HG02759 (cell line): ENCODE data around the gene APBA1.

ENCODE experiments used
- ATAC-seq: cut with Tn5 transposase; IDR thresholded peaks from one replicate; pipeline ENCODE4 v1.9.1; 2021; ENCODE audit warnings: mild to moderate bottlenecking, moderate library complexity; ENCODE audit not compliant: unreplicated experiment

Gene APBA1

DNA sequence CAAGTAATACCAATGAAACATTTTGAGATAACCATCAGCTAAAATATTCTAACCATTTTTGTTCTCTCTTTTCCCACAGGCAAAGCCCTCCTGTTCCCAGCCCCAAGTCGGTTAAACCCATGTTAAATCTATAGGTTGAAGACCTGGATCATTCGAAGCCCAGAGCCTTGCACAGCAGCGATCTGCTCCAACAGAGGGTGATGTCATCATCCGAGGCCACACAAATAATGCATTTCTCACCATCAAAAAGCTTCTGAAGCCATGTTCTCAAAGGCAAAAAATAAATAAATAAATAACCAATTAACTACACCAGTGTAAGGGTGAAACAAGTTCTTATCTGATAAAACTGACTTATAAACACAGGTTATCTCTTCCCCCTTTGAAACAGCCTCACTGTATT, 178.0 kb downstream of the APBA1 start:
- no peak for ATAC-seq

GRCh38 chr9:69486498-69486897, 185.7 kb downstream of the APBA1 start:
- no peak for ATAC-seq

GRCh38 chr9:69485466-69485865, 186.7 kb downstream of the APBA1 start:
- no peak for ATAC-seq

- no peak for ATAC-seq
Observed at GRCh38 chr9:69483886-69484422, 188.2 kb downstream of the APBA1 start.

GRCh38 chr9:69476797-69477196, 195.4 kb downstream of the APBA1 start:
- no peak for ATAC-seq

DNA sequence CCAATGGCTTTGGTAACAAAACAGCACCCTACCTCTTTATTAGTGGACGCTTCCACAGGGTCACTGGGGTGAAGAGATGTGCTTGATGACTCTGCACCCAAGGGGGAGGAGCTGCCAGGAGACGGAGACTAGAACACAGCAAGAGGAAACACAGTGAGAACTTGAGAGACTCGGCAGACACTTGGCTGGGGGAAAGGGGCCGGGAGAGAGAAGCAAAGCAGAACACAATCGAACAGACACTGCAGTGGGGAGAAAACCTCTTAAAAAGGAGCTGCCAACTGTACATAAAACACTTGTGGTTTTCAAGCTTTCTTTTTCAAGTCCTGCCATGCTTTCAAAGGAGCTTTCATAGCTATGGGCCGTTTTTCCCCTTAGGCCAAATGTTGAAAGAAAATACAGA, 196.2 kb downstream of the APBA1 start:
- no peak for ATAC-seq

- ATAC-seq = no peak
Observed at GRCh38 chr9:69474821-69475220, 197.3 kb downstream of the APBA1 start.

- no peak for ATAC-seq
Observed at GRCh38 chr9:69472101-69472620, 200.0 kb downstream of the APBA1 start.

DNA sequence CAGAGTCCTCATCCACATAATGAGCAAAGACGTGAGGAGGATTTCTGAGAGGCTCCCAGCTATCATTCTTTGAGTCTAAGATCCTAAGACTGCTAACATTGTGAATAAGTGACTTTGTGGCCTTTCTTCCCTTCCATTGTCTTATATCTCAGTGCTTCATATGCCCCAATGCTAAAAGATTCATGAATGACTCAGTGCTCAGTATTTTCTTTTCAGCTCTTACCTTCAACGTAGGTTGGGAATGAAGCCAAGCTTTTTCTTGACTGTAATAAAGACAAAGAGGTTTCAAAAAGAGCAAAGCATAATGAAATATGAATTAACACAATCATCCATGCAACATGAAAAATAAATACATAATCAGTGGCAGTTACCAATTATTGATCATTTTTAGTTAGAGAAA, 200.7 kb downstream of the APBA1 start:
- ATAC-seq = no peak

GRCh38 chr9:69470186-69470977, 201.8 kb downstream of the APBA1 start:
- ATAC-seq = no peak

DNA sequence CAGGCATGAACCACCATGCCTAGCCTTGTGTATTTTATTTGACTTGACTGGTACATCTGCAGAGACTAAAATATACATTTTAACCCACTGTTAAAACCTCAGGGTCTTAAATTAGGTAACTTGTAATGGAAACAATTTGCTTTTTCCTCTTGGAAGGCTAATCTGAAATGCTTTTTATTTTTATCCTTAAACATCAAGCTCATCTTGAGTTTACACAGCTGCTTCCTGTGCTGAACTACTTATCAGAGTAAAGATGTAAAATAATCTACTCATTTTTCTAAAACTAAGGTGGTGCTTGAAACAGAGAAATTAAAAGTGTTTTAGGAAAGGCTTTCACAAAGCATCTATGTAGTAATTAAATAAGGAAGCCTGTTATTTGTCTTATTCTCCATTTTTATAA, 203.0 kb downstream of the APBA1 start:
- no peak for ATAC-seq

GRCh38 chr9:69468380-69468779, 203.8 kb downstream of the APBA1 start:
- no peak for ATAC-seq

- ATAC-seq = no peak
Observed at GRCh38 chr9:69466151-69466550, 206.0 kb downstream of the APBA1 start.

DNA sequence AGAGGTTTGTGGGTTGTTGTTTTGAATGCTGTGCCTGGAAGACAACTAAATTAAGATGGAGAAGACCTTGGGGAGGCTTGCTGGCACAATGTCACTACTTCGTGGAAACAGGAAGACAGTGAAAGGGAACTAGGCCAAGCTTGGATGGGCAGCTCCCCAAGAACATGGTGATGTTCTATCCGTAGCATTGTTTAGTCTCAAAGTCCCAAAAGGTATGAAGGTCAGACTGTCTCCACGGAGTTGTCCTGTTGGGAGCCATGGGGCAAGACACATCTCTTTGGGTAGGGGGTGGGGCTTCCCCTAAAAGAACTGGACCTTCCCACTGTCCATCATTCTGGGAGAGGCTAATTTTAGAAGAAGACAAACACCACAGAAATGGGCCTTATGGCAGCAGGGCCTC, 206.7 kb downstream of the APBA1 start:
- ATAC-seq = no peak

- no peak for ATAC-seq
Observed at GRCh38 chr9:69463497-69464068, 208.6 kb downstream of the APBA1 start.

- ATAC-seq = no peak
Observed at GRCh38 chr9:69462394-69462793, 209.8 kb downstream of the APBA1 start.

DNA sequence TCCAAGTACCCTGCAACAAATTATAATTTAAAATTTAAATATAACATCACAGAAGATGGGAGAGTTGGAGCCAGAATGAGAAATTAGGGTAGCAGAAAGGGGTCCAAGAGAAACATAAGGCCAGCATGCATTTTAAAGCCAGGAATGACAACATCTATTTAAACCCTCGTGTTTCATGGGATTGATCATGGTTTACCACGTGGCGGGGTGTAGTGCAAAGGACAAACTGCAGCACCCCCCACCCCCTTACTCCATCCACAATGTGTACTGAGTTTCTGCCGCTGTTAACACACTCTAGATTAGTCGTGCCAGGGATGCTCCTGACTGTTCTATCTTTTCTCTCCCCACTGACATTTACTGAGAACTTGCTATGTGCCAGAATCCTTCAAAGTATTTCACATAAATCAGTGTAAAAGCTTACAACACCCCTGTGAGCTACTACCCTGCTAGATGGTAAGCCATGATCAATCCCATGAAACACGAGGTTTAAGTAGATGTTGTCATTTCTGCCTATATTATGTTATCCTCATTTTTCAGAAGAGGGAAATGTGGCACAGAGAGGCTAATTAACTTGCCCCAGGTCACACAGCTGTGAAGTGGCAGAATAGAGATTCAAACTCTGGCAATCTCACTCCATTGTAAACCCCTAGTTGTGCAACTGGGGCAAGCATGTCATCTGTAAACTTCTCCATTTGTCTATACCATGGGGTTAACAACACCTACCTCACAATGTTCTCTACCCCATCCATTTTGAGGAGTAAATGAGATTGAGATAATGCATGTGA, 210.9 kb downstream of the APBA1 start:
- ATAC-seq = no peak

DNA sequence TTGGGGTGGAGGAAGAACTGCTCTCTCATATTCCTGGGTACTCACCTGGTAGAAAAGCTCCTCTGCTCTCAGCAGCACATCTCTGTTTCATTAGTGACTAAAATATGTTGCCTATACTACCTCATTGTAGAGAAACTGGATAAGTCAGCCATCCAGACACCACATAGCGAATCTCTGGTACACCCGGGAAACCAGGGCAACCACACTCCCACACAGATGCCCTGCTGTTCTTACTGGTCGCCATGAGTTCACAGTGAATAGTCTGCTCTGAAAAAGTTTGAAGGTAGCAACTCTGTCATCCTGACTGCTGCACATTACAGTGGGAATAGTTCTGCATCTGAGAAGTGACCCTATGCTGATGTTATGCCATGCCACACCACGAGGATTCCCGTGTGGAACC, 212.2 kb downstream of the APBA1 start:
- no peak for ATAC-seq

DNA sequence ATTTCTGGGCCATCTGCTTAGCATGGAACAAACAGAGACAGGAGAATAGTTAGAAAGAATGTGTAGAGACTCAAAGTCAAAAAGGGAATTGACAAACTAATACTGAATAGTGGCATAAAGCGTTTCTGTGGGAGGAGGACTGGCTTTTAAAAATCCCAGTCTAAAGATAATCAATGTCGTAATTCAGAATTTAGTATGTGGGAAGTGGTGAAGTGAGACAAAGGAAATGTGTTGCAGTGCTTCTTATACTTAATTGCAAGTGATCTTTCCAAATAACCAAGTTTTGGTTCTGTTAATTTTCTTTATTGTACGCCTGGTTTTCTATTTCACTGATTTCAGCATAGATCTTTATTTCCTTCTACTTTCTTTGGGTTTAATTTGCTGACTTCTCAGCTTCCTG, 214.0 kb downstream of the APBA1 start:
- no peak for ATAC-seq

DNA sequence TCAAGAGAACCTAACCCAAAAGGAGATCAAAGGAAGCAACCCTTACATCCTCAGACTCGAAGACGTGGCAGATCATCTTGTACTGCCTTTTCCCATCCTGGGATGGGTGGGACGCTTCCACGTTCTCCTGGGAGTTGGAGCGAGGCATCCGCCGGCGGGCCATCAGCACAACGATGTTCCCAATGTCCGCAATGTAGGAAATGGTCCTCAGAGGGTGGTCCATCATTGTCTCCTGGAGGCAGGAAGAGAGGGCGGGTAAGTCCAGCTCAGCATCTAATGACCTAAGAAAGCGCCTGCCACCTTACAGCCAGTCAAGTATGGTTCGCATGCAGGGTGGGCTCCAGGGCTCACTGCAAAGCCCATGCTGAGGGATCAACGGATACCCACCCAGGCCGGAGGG, 216.0 kb downstream of the APBA1 start:
- ATAC-seq = no peak

DNA sequence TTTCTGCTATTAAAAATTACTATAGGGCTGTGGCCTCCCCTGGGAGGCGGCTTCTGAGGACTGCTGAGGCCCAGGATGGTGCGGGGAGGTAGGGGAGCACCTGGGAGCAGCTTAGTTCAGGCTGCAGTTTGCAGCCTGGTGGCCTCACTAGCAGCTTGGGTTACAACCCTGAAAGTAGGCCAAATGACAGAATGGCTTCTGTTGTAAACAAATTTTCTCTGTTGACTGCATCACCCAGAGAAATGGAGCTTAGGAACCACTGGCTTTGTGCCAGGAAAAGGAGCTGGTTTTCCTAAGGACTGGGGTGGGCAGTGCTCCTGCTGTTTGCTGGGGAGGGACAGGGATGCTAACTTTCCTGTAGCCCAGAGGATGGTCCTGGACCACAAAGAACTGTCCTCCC, 216.9 kb downstream of the APBA1 start:
- no peak for ATAC-seq

GRCh38 chr9:69454321-69454720, 217.8 kb downstream of the APBA1 start:
- ATAC-seq = no peak
